ENCODE measurements around the gene IRAK4.
"Not testable (repeated sequence)": the region's sequence is repeated elsewhere in the genome, so short reads cannot be mapped to it uniquely, and the experiment has no call there.

The IRAK4 gene

DNA sequence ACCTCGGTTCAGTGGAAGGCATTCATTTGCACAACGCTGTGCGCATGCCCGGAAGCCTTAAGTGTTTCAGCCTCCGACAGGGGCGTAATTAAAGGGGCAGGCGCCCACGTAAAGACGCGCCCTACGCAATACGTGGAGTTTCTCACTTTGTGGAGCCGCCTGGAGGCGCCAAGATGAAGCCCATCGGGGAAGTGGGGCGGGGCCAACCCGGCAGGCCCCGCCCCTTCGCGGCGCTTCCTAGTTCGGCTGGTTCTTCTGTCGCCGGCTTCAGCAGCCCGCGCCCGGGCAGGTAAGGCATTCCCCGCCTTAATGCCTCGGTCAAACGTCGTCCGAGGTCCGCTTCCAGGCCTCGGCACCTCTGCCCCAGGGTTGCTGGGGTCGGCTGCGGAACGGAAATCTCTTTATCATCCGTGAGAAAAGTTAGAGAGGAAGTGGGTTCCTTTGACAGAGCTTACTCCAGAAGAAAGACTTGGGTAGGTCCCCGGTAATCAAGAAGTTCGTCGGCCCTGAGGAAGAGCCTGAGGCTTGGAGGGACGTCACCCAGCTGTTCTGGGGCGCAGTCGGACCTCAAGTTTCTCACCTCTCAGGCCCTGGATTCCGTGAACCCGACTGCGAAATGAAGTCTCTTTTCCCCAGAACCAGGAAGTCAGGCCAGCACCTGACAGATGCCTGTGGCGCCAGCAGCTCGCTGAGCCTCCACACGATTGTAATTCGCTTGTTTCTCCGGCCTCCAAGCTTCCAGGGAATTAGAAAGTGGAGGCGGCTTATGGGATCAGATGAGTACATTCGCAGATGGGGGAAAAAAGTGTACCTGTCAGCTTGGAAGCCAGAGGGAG, at the start of gene IRAK4, which contains the start of gene PUS7L:
Gene IRAK4 (plus strand): TSS at position 224 of the 836 bp plus-strand sequence. CDS start 9,161 bp downstream, outside the sequence.
Gene PUS7L (minus strand): TSS at position 63 of the 836 bp plus-strand sequence. CDS start 3,545 bp downstream, outside the sequence.
- in situ Hi-C loops (cut with MboI; ENCODE audit: low sequenced_read_pairs) = no loop called here

DNA sequence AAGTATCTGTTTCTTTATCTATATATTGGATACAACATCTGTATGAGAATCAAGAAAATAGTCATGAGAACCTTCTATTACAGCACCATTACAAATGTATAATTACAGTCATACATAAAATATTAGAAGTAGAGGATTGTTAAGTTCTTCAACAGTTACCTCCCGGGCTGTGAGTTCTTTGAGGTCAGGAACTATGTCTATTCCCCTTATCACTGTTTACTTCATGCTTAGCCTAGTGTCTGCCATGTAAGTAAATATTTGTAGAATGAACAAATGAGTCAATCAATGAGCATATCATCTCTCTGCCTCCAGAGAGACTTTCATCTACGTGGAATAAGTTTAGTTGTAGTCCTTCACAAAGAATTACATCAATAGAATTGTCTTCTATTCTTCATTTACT, 47.4 kb upstream of the IRAK4 start:
- in situ Hi-C loops (cut with MboI; ENCODE audit: low sequenced_read_pairs) = no loop called here

DNA sequence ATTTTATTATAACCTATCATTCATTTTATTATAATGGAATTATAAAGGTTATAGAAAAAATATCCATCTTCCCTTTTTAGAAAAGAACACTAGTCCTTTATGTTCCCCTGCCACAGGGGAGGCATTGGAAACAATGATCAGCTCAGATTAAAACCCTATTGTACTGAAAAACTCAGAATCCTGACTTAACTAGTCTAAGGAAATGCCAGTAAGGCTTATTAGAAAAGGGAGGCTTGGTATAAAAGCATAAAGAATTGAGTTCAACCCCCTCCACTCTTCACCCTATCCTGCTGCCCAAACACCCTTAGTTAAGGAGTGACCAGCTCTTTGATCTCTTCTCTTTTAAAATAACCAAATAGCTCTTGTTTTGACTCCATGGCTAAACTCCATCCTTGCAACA, 36.1 kb upstream of the IRAK4 start:
- in situ Hi-C loops (cut with MboI; ENCODE audit: low sequenced_read_pairs) = no loop called here

DNA sequence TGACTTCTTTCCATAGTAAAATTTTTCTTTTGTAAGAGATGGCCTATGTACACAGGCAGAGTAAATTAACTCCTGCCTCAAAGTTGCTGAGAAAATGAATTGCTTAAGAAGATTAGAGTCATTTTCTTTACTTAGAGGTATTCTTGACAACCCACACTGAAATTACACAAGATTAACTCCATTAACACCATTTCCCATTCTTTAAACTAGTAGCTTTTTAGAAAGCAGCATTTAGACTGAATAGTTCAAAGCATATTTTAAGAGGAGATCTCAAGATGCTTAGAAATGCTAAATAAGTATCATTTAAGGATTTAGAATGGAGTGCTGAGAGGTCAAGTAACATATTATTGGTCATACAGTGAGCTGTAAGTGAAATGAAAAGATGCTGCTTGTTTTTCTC, 35.6 kb upstream of the IRAK4 start:
- in situ Hi-C loops (cut with MboI; ENCODE audit: low sequenced_read_pairs) = no loop called here

DNA sequence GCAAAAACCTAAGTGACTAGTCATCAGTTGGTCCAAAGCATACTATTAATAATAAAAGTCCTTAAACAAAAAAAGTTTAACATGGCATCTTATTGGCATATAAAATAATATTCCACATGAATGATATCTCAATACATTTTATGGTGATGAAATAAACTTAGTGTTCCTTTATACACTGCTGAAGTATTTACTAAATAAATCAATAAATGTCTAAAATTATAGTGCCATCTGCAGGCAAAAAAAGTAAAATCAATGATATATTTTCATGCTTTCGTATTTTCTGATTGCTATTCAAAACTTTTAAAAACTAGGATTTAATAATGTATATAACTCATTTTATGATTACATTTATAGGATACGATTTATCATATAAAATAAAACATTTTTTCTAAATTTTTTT, 30.6 kb upstream of the IRAK4 start:
- in situ Hi-C loops (cut with MboI; ENCODE audit: low sequenced_read_pairs) = no loop called here

DNA sequence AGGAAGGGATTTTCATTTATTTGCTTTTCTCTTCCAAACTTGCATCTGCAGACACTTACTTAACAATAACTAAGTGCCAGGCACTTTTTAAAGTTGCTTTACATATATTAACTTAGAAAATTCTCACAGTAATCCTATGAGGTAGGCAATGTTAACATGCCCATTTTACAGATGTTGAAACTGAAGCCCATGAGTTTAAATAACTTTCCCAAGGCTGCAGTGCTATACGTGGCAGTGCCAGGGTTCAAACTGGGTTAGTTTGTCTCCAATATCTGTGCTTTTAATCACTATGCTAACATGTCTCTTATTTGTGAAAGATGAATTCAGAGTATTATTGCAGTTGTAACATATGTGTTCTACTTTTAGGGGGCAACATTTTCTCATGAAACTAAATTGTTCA, 30.1 kb upstream of the IRAK4 start:
- in situ Hi-C loops (cut with MboI; ENCODE audit: low sequenced_read_pairs) = no loop called here

DNA sequence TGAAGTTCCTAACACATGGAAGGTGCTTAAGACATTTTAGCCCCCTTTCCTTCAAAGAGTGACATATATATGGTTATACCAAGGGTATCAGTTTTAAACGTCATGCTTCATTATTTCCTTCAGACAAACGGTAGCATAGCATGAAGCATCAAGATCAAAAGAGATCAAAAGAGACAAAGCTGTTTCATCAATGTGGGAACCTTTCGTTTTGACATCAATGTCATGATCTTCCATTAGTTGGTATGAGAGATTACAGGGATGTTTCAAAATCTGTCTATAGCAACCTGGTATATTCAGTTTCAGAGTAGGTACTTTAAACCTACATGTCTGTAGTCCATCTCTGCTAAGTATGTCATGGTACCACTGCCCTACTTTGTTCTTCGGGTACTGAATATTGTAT, 28.5 kb upstream of the IRAK4 start:
- in situ Hi-C loops (cut with MboI; ENCODE audit: low sequenced_read_pairs) = no loop called here

DNA sequence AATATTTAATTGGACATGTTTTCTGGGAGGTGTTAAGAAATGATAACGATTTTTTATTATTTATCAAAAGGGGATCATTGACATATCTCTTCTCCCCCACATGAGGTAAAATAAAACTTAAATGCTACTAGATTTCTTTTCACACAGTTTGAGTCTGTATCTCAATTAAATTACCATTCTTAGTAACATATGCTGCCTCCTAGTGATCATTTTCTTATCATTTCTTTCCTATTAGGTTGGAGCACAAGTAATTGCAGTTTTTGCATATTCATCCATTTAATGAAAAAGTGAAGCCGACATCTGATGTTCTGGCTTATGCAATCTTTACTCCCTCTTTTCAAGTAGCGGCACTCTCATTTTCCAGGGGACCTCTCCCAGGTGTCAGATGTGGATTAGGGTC, 25.1 kb upstream of the IRAK4 start:
- in situ Hi-C loops (cut with MboI; ENCODE audit: low sequenced_read_pairs) = no loop called here

DNA sequence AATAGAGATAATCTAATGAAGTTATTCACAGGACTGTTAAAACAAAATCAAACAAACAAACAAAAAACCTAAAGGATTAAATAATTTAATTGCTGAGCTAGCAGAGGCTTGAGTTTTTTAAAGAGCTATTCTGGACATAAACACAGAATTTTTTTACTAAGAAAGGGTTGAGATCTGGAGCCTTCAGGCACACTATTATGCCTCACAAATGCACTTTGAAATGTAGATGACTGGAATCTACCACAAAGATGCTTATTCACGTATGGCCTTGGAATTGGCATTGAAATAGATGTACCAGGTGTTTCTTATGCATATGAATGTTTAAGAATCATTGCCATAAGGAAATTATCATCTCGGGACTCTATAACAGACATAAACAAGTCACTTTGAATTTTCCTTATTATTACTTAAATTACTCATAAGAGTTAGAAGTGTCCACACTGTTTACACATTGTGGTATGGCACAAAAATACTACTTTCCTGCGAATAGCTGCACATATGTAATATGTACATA, 21.8 kb upstream of the IRAK4 start:
- in situ Hi-C loops (cut with MboI; ENCODE audit: low sequenced_read_pairs) = no loop called here

DNA sequence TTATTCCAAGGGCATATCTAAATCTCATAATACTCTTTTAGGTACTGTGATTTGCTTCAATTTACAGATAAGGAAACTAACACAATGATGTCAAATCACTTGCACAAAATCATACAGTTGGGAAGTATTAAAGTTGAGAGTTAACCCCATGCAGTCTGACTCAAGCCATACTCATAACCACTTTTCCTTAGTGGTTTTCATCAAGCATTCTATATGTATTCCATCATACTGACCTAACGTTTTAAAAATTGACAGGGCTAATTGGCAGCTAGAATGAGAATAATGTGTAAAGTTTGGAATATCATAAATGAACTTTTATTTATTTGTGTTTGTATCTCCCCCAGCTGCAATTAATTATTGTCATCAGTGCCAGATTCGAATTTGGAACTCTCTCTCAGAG, 21.1 kb upstream of the IRAK4 start:
- in situ Hi-C loops (cut with MboI; ENCODE audit: low sequenced_read_pairs) = no loop called here

DNA sequence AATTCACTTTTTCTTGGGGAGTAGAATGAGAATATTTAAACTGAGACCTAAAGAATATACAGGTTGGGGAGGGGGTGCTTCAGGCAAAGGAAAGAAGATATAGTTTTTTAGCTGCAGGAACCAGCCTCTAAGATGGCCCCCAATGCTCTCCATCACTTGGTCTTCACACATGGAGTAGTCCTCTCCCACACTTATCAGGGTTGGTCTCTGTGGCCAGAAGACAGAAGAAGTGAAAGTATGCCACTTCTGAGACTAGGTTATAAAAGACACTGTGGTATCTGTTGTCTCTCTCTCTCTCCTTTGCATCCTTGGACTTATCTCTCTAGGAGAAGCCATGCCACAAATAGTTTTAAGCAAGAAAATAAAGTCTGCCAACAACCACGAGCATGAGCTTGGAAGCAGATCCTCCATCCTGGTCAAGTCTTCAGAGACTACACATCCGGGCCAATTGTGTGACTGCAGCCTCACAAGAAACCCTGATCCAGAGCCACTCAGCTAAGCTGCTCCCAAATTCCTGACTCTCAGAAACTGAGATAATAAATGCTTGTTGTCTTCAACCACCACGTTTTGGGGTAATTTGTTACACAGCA, 18.1 kb upstream of the IRAK4 start:
- in situ Hi-C loops (cut with MboI; ENCODE audit: low sequenced_read_pairs) = no loop called here

DNA sequence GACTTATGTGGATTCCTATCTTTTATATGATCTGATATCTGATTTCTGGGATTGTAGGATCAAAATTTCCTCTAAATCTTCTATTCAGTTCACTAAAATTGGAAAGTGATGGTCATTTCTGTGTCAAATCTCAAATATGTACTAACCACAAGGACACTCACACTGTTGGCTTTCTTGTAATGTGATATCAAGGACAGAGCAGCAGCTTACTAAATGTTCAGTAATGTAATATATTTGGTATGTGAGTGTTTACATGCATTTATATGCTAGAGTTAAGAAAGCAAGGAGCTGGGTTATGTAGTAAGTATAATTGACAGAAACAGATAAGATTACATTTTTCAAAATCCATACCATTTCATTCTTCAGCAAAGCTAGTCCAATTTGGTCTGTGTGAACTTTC, 16.6 kb upstream of the IRAK4 start:
- in situ Hi-C loops (cut with MboI; ENCODE audit: low sequenced_read_pairs) = no loop called here

DNA sequence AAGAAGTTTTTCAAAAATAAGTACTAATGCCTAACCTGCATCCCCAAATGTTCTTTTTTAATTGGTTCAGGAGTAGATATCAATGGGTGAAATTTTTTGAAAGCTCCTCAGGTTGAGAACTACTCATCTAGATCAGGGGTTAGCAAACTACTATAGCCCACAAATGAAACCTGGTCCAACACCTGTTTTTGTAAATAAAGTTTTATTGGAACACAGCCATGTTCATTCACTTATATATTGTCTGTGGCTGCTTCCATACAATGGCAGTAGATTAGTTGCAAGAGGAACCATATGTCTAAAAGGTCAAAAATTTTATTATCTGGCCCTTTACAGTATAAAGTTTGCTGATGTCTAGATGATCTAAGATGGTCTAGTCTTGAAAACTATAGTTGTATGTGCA, 13.9 kb upstream of the IRAK4 start:
- in situ Hi-C loops (cut with MboI; ENCODE audit: low sequenced_read_pairs) = no loop called here

DNA sequence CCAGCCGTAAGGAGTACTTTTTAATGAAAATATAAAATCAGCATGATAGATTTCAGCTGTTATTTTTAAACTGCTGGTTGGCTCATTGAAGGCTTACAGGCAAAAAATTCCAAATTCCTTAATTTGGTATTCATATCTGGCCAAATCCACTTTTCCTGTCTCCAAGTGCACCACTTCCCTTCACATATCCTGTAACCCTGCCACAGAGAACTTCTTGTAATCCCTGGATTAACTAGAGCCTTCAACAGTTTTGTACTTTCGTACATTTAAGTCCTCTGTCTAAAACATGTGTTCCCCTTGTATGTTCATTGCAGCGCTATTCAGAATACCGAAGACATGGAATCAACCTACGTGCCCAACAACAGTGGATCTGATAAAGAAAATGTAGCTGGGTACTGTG, 9.7 kb upstream of the IRAK4 start:
- in situ Hi-C loops (cut with MboI; ENCODE audit: low sequenced_read_pairs) = no loop called here

DNA sequence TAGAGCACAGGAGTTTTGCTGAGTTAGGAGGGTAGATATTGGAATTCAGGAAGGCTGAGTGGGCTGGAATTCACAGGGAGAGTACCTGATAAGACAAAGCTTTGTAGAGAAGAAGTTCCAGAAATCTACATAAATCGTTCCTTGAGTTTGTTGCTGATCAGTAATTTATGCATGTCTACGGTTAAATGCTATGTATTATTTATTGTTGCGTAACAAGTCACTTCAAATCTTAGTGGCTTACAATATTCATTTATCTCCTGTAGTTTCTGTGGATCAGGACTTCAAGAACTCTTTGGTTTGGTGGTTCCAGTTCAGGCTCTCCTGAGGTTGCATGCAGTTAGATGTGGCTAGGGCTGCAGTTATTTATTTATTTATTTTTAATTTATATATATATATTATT, 7.9 kb upstream of the IRAK4 start:
- in situ Hi-C loops (cut with MboI; ENCODE audit: low sequenced_read_pairs) = no loop called here

DNA sequence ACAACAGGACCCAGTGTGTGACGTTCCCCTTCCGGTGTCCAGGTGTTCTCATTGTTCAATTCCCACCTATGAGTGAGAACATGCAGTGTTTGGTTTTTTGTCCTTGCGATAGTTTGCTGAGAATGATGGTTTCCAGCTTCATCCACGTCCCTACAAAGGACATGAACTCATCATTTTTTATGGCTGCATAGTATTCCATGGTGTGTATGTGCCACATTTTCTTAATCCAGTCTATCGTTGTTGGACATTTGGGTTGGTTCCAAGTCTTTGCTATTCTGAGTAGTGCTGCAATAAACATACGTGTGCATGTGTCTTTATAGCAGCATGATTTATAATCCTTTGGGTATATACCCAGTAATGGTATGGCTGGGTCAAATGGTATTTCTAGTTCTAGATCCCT, 7.4 kb upstream of the IRAK4 start:
- in situ Hi-C loops (cut with MboI; ENCODE audit: low sequenced_read_pairs) = not testable (repeated sequence)

DNA sequence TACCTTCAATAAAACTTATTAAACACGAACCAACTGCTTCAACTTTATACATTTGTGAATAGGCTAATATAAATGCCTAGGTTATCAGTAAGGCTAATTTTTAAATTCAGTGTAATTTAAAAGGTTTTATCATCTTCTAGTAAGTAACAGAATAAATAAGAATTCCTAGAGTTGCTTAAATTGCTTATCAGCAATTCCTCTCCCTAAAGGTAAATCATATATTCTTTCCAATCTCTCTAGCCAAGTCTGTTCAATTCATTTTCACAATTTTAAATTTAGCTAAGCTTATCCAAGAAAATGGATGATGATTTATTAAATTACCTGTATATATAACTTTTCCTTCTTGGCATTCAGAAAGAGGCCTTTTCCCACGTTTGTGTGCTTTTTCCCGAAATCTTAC, 4.7 kb upstream of the IRAK4 start:
- in situ Hi-C loops (cut with MboI; ENCODE audit: low sequenced_read_pairs) = no loop called here

DNA sequence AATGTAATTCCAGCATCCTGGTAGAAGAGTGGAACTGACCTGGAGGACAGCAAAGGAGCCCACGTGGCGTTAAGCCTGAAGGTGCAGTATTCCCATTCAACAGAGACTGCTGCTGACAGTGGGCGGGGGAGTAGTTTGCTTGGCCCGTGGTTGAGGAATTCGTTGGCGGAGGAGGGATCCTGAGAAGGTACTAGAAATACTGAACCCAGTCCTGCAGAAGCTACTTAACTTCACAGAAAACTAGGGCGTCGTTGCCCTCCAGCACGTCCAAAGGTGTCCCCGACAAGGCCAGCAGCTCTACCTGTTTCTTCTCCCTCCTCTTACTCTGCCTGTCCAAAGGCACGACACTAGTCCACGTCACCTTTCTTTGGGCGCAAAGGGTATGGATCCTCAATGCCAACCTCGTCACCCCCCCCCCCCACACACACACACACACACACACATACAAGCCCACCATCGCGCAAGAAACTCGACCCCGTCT, 464 bp upstream of the IRAK4 start:
- in situ Hi-C loops (cut with MboI; ENCODE audit: low sequenced_read_pairs) = no loop called here

DNA sequence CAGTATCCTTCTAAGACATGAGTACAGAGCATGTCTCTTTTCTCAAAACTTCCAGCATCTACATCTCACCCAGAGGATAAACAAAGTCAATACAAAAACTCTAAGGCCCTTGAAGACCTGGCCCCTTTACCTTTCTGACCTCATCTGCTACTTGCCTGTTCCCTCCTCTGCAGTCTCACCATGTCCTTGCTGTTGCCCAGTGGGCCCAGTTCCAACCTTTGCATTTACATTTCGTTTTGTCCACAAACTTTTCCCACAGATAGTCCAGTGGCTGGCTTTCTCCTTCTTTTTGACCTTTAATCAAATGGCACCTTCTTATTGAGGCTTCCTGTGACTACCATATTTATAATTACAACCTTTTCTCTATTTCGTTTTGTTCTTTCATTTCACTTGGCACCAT, 1.6 kb downstream of the IRAK4 start:
- in situ Hi-C loops (cut with MboI; ENCODE audit: low sequenced_read_pairs) = no loop called here

DNA sequence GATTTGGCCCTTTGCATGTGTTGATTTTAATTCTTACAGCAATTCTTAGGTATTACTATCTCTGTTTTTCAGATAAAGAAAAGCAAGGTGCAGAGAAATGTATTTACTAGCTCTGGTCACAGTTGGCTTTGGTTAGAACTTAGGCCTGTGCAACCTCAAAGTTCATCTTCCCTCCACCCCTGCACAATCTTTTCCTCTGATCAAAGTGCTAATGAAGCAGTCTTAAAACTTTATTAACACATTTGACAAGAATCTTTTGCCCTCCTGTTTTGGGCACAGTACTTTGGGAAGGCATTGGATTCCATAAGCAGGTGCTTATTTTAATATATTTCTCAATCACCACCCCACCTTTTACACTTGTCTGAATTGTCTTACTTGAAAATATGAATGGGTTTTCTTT, 2.7 kb downstream of the IRAK4 start:
- in situ Hi-C loops (cut with MboI; ENCODE audit: low sequenced_read_pairs) = no loop called here

DNA sequence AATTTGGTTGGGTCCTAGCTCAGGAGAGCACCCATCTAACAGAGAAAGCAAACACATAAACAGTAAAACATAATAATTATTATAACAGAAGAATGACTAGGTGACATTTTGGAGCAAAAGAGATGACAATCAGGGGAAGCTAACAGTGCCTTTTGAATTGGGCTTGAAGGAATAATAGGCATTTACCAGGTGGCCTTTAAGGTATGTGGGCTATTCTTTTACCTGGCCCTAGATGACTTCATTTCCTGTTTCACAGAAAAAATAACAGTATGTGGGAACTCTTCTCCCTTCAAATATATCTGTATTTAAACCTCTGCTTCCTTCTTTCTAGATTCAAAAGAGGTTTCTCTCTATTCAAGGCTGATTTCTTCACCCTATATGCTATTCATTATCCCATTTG, 3.8 kb downstream of the IRAK4 start:
- in situ Hi-C loops (cut with MboI; ENCODE audit: low sequenced_read_pairs) = no loop called here

DNA sequence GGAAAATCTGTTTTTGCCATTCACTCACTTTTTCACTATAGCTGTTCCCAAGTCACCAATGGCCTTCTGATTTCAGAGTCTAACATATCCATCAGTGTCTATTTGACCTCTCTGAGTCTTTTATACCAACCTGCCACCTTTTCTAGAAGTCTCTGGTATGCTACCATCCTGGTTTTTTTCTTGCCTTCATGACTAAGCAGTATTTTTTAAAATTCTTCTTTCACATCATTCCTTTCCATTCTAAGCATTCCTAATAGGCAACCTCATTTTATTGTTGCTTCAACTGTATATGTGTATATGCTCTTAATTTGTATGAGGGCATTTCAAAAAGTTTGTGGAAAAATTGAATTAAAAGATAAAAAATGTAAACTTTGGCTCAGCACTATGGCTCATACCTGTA, 5.0 kb downstream of the IRAK4 start:
- in situ Hi-C loops (cut with MboI; ENCODE audit: low sequenced_read_pairs) = no loop called here

Measured in hTERT RPE-1 (cell line).